ENCODE data around the gene ARIH1. TPM values are rescaled to one million over a fixed set of nuclear protein-coding genes. Genes with fewer than 3 reads are reported as not detected.
A peak's percentile ranks its signal among the peaks of the same experiment; 100 is the strongest.

The ARIH1 gene
- total and polyA plus RNA-seq, 2 donors (not counting 3 experiments of a cell fraction or from before 2014, with no cell fraction given) = 25.1 to 144 TPM

- Histone ChIP-seq H3K79me2 (ENCODE audit: control insufficient read depth, insufficient read depth, low read length) (no peaks in the 10 kb centered on the region), H3K9me3 (replicated peaks; ENCODE audit: control insufficient read depth, insufficient read depth, low read length) (no peaks in the 10 kb centered on the region), H2AFZ (ENCODE audit: low read depth, low read length) (no peak overlapping the region), H3K27me3 (ENCODE audit: control insufficient read depth in 2 of 2, insufficient read depth in 2 of 2, low read length in 2 of 2) (no peaks in the 10 kb centered on the region), H4K20me1 (replicated peaks; ENCODE audit: control insufficient read depth, extremely low read depth, insufficient read depth, low read length) (no peaks in the 10 kb centered on the region), H3K9me1 (replicated peaks; ENCODE audit: control insufficient read depth, extremely low read depth, insufficient read depth, low read length) (no peaks in the 10 kb centered on the region), H3K9ac (replicated peaks; ENCODE audit: extremely low read depth, insufficient read depth, low read length) (no peak overlapping the region), H3K36me3 (ENCODE audit: control insufficient read depth in 2 of 2, extremely low read depth in 1 of 2, insufficient read depth in 2 of 2, low read length in 2 of 2) (no peaks in the 10 kb centered on the region), H3K4me3 (replicated peaks in 1 of 3; ENCODE audit: insufficient read depth in 1 of 3, low read depth in 1 of 3, low read length in 3 of 3) (no peak overlapping the region), H3K27ac (ENCODE audit: insufficient read depth, low read depth, low read length) (no peak overlapping the region), H3K4me2 (ENCODE audit: insufficient read depth, low read length) (no peak overlapping the region), H3K4me1 (ENCODE audit: control insufficient read depth, extremely low read depth, insufficient read depth, low read length) (no peaks in the 10 kb centered on the region)
- POLR2A ChIA-PET = no interaction called here
- dilution Hi-C loops (cut with MboI; ENCODE audit: extremely low pct_ligation_motif_present, low sequenced_read_pairs) (no loop called here), intact Hi-C loops (cut with micrococcal nuclease) (no loop called here)
- TF ChIP-seq CTCF (IDR thresholded peaks at IDR 0.05; ENCODE audit: extremely low read depth in 1 of 2, insufficient read depth in 1 of 2, low read depth in 1 of 2, low read length in 2 of 2) (no peak), JUN (IDR thresholded peaks at IDR 0.05; ENCODE audit: borderline replicate concordance, insufficient read depth, insufficient read length, low read depth) (no peak), MAX (IDR thresholded peaks at IDR 0.05; ENCODE audit: insufficient read depth, insufficient read length) (no peak)
- no peak for FAIRE-seq
- BruUV-seq (replicated peaks) = no TSS peak
- no peak for DNase-seq (ENCODE audit: low read depth, low spot score)
- CTCF ChIA-PET = interaction anchor here (1.2 kb wide), 1 partner anchor 12 kb away, joined by 5 read pairs; no protein-coding TSS in a partner anchor
Measured at GRCh38 chr15:72593838-72594237, 119.7 kb downstream of the ARIH1 start.

GRCh38 chr15:72599855-72600464 lies 125.8 kb downstream of the ARIH1 start:
- intact Hi-C loops (cut with micrococcal nuclease) (loop anchor here (1.0 to 10.0 kb wide), 5 partner anchors 87 to 675 kb away; partner anchors contain the start of genes BBS4 and HIGD2B), dilution Hi-C loops (cut with MboI; ENCODE audit: extremely low pct_ligation_motif_present, low sequenced_read_pairs) (no loop called here)
- Histone ChIP-seq H3K27ac (ENCODE audit: insufficient read depth, low read depth, low read length) (no peak overlapping the region), H3K27me3 (ENCODE audit: control insufficient read depth in 2 of 2, insufficient read depth in 2 of 2, low read length in 2 of 2) (no peaks in the 10 kb centered on the region), H4K20me1 (replicated peaks; ENCODE audit: control insufficient read depth, extremely low read depth, insufficient read depth, low read length) (no peaks in the 10 kb centered on the region), H3K9ac (replicated peaks; ENCODE audit: extremely low read depth, insufficient read depth, low read length) (no peak overlapping the region), H3K4me2 (ENCODE audit: insufficient read depth, low read length) (no peak overlapping the region), H3K9me3 (replicated peaks; ENCODE audit: control insufficient read depth, insufficient read depth, low read length) (no peaks in the 10 kb centered on the region), H3K79me2 (ENCODE audit: control insufficient read depth, insufficient read depth, low read length) (no peaks in the 10 kb centered on the region), H3K36me3 (ENCODE audit: control insufficient read depth in 2 of 2, extremely low read depth in 1 of 2, insufficient read depth in 2 of 2, low read length in 2 of 2) (no peaks in the 10 kb centered on the region), H2AFZ (ENCODE audit: low read depth, low read length) (no peak overlapping the region), H3K4me3 (replicated peaks in 1 of 3; ENCODE audit: insufficient read depth in 1 of 3, low read depth in 1 of 3, low read length in 3 of 3) (no peak overlapping the region), H3K4me1 (ENCODE audit: control insufficient read depth, extremely low read depth, insufficient read depth, low read length) (no peaks in the 10 kb centered on the region), H3K9me1 (replicated peaks; ENCODE audit: control insufficient read depth, extremely low read depth, insufficient read depth, low read length) (no peaks in the 10 kb centered on the region)
- BruUV-seq (replicated peaks) = no TSS peak
- CTCF ChIA-PET = interaction anchor here (0.6 to 4.1 kb wide), 45 partner anchors 8 to 674 kb away, joined by 3 to 49 read pairs (median 5); partner anchors contain the start of genes ARIH1, BBS4 and HIGD2B
- FAIRE-seq (peak; percentile 85), DNase-seq (ENCODE audit: low read depth, low spot score) (peak; percentile 56)
- POLR2A ChIA-PET = interaction anchor here (0.6 kb wide), 1 partner anchor 76 kb away, joined by 3 read pairs; no protein-coding TSS in a partner anchor
- no peak for TF ChIP-seq GATA2 (IDR thresholded peaks at IDR 0.05; ENCODE audit: insufficient read depth, insufficient read length, low read depth, low read length)
- TF ChIP-seq CTCF (IDR thresholded peaks at IDR 0.05; ENCODE audit: extremely low read depth in 1 of 2, insufficient read depth in 1 of 2, low read depth in 1 of 2, low read length in 2 of 2) = peak; percentile 45 to 58

All from endothelial cell of umbilical vein (primary cell).